Mucosa of descending colon (tissue), 3 donors: ENCODE measurements around the gene COL23A1. TPM values are rescaled to one million over a fixed set of nuclear protein-coding genes. Genes with fewer than 3 reads are reported as not detected.

ENCODE experiments used
- ATAC-seq: fragments of 200-7000 bp; cut with Tn5 transposase; one replicate; pipeline ENCODE4 v1.9.1; 2020; ENCODE audit warnings: mild to moderate bottlenecking, moderate library complexity
- DNase-seq, 3 donors: peaks; one replicate each; pipeline ENCODE4 v3.0.0-alpha.2; 2020
- H3K36me3 ChIP-seq: fragments of 200-600 bp; one replicate; pipeline ENCODE4 v1.8.0; 2021; ENCODE audit warnings: low read depth, mild to moderate bottlenecking
- H3K4me1 ChIP-seq: fragments of 200-600 bp; one replicate; pipeline ENCODE4 v1.8.0; 2021; ENCODE audit warnings: low read depth, mild to moderate bottlenecking
- H3K4me3 ChIP-seq: fragments of 200-600 bp; one replicate; pipeline ENCODE4 v1.8.0; 2021; ENCODE audit warnings: mild to moderate bottlenecking
- H3K9me3 ChIP-seq: fragments of 200-600 bp; one replicate; pipeline ENCODE4 v1.8.0; 2021; ENCODE audit warnings: mild to moderate bottlenecking
- intact Hi-C, 2 donors: fragments of 100-400 bp; cut with DNase I in 1 of 2; cut with micrococcal nuclease in 1 of 2; formaldehyde crosslinking; loops; one replicate each; pipeline versions ENCODE4 v1.11.0 to v1.11.1; 2022; cut with DNase I, micrococcal nuclease
- total RNA-seq, 3 donors: library from RNA; stranded (reverse); fragmentation: NEBNext Ultra II Directional in 2 of 3; extraction: Animal tissue kit (Norgen Biotek cat#: 25700) in 2 of 3; gene quantifications; one replicate each; pipeline versions ENCODE4 v1.2.1 to v1.2.4, GENCODE V29; 2021 to 2023
- TF ChIP-seq, protein P1 (sequence below): fragments of 200-600 bp; IDR thresholded peaks from one replicate; pipeline ENCODE4 v1.8.0; 2022; ENCODE audit warnings: antibody characterized with exemption, mild to moderate bottlenecking
- donor health status: DM: no; HTN: no; CAD: no; lungs with moderate emphysema.
- donor health status: DM: no; HTN: no; CAD: no.
- donor health status: DM: no; HTN: yes; CAD: no.

COL23A1 gene
- total RNA-seq, 3 donors from 2014 or later = 0.17 to 2.7 (median 0.43) TPM

DNA sequence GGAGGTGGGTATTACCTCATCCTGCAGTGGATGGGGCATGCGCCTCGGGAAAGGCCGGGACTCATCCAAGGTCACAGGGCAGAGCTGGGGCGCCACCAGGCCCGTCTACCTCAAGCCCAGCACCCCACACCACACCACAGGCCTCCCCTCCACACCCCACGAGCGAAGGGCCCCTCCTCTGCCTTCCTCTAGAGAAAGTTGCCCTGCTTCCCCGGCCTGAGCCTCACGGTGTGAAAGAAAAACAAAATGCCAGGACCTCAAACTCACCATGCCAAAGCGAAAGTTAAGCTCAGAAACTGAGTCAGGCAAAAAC is 161.1 kb downstream of the COL23A1 start:
- ATAC-seq (no peak), DNase-seq (no peak)
- H3K36me3 ChIP-seq = no peaks in the 10 kb centered on the region
- H3K4me1 ChIP-seq = no peaks in the 10 kb centered on the region
- no peak overlapping the region for H3K4me3 ChIP-seq
- TF ChIP-seq, protein P1, sequence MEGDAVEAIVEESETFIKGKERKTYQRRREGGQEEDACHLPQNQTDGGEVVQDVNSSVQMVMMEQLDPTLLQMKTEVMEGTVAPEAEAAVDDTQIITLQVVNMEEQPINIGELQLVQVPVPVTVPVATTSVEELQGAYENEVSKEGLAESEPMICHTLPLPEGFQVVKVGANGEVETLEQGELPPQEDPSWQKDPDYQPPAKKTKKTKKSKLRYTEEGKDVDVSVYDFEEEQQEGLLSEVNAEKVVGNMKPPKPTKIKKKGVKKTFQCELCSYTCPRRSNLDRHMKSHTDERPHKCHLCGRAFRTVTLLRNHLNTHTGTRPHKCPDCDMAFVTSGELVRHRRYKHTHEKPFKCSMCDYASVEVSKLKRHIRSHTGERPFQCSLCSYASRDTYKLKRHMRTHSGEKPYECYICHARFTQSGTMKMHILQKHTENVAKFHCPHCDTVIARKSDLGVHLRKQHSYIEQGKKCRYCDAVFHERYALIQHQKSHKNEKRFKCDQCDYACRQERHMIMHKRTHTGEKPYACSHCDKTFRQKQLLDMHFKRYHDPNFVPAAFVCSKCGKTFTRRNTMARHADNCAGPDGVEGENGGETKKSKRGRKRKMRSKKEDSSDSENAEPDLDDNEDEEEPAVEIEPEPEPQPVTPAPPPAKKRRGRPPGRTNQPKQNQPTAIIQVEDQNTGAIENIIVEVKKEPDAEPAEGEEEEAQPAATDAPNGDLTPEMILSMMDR = no peak
- intact Hi-C loops = no loop called here
- no peaks in the 10 kb centered on the region for H3K9me3 ChIP-seq

DNA sequence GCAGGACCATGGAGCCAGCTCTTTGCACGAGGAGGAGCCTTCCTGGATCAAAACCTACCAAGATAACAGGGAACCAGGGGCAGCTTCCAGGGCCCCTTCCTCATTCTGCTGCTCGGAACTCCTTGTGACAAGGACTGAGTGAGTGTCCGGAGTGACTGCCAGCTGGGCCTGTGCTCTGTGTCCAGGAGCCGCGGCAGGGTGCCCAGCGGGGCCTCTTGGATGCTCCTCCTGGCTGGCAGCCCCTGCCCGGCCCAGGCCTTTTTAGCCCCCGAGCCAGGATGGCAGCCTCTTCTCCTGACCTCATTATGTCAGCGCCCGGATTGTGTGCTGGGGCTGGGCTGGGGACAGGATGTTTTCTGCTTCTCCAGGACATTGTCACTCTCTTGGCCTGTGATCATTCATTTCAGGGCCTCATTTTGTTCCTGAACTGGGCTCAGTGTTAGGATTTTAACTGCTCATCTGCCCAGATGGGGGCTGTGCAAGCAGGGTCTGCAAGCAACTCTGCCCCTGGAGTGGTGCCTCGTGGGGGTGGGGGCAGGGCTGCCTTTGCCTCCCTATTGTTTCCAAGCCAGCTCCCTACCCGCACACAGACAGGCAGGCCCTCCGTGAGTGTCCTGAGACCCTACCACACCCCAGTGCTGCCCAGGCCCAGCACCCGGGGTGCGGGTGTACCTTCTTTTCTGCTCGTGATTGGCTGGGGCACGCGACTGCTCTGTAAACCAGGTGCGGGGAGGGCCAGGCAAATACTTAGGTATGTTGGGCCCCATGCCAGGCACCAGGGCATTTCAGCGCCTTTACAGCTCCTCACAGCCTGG is 161.6 kb downstream of the COL23A1 start:
- no peak for DNase-seq
- intact Hi-C loops = no loop called here

DNA sequence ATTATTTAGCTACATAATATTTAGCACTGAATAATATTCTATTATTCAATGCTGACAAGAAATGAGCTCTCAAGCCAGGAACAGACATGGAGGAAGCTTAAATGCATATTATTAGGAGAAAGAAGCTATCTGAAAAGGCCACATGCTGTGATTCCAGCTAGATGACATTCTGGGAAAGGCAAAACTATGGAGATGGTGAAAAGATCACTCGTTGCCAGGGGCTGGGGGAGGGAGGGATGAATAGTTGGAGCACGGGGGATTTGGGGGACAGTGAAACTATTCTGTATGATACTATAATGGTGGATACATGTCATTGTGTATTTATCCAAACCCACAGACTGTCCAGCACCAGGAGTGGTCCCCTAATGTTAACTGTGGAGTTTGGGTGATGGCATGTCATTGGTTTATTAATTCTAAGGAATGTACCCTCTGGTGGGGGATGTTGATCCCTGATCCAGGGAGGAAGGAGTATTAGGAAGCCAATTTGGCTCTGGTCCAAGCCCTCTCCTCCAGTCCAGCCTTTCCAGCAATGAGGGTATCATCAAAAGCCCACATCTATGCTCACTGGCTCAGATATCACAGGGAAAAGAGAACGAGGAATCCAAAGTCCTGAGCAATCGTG is 162.5 kb downstream of the COL23A1 start:
- no peak overlapping the region for H3K4me3 ChIP-seq
- no peaks in the 10 kb centered on the region for H3K9me3 ChIP-seq
- no peaks in the 10 kb centered on the region for H3K4me1 ChIP-seq
- intact Hi-C loops = no loop called here
- no peaks in the 10 kb centered on the region for H3K36me3 ChIP-seq
- no peak for DNase-seq
- TF ChIP-seq, protein P1 = no peak
- ATAC-seq = no peak

More for the DNA sequence above, 161.6 kb downstream of the COL23A1 start:
- TF ChIP-seq, protein P1 = no peak
- ATAC-seq = no peak
- Histone ChIP-seq H3K4me1 (no peaks in the 10 kb centered on the region), H3K4me3 (no peak overlapping the region), H3K36me3 (no peaks in the 10 kb centered on the region), H3K9me3 (no peaks in the 10 kb centered on the region)

DNA sequence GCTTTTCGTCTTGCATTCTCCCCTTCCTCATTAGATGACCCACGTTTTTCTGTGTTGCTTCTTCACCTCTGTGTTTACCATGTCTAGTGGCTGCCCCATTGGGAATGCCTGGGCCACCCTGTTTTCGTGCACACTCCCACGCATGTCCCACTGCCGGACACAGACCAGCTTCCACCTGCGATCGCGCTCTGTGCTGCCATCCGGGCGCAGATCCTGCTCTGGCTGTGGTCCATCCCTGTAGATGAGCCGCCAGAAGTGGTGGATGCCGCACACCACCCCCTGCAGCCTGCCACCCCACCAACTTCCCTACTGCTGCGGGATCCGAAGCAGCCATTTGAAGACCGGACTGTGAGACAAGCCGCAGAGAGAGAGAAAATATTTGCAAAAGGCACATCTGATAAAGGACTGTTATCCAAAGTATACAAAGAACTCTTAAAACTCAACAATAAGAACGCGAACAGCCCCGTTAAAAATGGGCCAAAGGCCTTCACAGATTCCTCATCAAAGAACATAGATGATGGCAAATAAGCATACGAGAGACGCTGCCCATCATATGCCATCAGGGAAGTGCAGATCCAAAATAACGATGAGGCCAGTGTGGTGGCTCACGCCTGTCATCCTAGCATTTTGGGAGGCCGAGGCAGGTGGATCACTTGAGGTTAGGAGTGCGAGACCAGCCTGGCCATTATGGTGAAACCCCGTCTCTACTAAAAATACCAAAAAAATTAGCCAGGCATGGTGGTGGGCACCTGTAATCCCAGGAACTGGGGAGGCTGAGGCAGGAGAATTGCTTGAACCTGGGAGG is 163.7 kb downstream of the COL23A1 start:
- H3K9me3 ChIP-seq = no peaks in the 10 kb centered on the region
- intact Hi-C loops = no loop called here
- no peaks in the 10 kb centered on the region for H3K4me1 ChIP-seq
- TF ChIP-seq, protein P1 = no peak
- H3K36me3 ChIP-seq = no peaks in the 10 kb centered on the region
- DNase-seq (no peak), ATAC-seq (no peak)
- no peak overlapping the region for H3K4me3 ChIP-seq

DNA sequence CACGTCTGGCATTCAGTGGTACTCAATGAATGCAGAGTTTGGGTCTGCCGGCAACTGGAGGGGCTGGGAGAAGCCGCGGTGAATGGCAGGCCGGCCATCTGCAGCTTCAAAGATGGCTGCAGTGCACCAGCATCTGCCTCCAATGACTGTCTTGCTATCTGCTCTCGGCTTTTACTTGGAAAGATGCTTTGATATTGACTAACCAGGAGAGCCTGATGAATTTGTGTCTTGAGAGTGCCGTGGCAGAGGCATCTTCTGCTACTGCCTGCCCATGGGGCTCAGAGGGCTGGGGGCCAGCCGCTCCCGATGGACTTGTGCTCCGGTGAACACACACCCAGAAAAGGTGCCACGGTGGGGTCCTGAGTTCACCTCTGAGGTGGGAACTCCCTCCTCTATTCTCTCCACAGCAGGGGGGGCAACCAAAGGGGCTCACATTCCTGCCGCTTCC is 164.5 kb downstream of the COL23A1 start:
- no peaks in the 10 kb centered on the region for H3K4me1 ChIP-seq
- H3K36me3 ChIP-seq = no peaks in the 10 kb centered on the region
- no peak overlapping the region for H3K4me3 ChIP-seq
- TF ChIP-seq, protein P1 = no peak
- H3K9me3 ChIP-seq = no peaks in the 10 kb centered on the region
- intact Hi-C loops = no loop called here
- no peak for DNase-seq
- no peak for ATAC-seq
